ENCODE measurements around the gene IL12RB1.

Gene IL12RB1

DNA sequence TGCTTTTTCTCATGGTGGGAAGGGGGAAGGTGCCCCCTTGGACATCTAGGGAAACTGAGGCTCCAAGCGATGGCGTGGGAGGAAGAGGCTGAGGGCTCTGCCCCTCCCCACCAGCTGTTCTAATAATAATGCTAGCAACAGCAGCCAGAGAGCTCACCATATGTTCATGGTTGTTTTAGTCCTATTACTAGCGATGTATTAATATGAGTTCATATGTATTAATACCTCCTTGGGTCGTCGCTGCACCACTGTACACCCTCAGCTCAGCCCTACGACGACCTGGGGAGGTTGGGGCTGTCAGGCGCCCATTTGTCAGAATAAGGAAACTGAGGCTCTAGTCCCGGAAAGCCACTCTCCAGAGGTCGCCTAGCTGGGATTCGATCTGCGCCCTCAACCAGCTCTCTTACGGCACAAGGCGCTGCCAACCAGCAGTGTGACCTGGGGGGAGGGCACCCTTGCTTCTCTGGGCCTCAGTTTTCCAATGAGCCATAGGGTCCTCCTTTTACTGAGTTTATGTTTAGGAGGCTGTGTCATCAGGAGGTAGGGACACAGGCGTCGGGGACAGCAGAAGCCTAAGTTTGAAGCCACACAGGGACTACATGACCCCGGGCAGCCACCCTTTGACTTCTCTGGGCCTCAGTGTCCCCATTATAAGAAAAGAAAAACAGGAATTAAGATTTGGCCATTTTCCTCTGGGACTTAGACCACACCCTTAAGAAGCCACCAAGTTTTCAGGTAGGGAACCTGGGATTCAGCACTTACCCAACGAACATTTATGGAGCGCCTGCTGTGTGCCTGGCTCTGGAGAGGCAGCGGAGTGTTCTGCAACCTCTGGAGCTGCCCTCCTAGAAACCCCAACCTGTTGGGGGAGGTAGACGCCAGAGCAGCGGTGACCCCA, 11.5 kb upstream of the IL12RB1 start:
- ATAC-seq (ENCODE audit: low read depth) (no peak), DNase-seq (ENCODE audit: low spot score) (no peak)
- H3K4me3 ChIP-seq (ENCODE audit: severe bottlenecking) = peak overlapping the region; percentile 38
- no peaks in the 10 kb centered on the region for H3K27me3 ChIP-seq (ENCODE audit: insufficient read depth, poor library complexity, severe bottlenecking)
- H3K27ac ChIP-seq (ENCODE audit: poor library complexity, severe bottlenecking) = no peak overlapping the region
- no peaks in the 10 kb centered on the region for H3K36me3 ChIP-seq (ENCODE audit: low read depth)
- no peaks in the 10 kb centered on the region for H3K9me3 ChIP-seq (ENCODE audit: severe bottlenecking)
- H3K4me1 ChIP-seq (ENCODE audit: insufficient read depth, poor library complexity, severe bottlenecking) = peaks cover 10% of the 10 kb centered on the region
- TF ChIP-seq, protein P1, sequence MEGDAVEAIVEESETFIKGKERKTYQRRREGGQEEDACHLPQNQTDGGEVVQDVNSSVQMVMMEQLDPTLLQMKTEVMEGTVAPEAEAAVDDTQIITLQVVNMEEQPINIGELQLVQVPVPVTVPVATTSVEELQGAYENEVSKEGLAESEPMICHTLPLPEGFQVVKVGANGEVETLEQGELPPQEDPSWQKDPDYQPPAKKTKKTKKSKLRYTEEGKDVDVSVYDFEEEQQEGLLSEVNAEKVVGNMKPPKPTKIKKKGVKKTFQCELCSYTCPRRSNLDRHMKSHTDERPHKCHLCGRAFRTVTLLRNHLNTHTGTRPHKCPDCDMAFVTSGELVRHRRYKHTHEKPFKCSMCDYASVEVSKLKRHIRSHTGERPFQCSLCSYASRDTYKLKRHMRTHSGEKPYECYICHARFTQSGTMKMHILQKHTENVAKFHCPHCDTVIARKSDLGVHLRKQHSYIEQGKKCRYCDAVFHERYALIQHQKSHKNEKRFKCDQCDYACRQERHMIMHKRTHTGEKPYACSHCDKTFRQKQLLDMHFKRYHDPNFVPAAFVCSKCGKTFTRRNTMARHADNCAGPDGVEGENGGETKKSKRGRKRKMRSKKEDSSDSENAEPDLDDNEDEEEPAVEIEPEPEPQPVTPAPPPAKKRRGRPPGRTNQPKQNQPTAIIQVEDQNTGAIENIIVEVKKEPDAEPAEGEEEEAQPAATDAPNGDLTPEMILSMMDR (IDR thresholded peaks at IDR 0.05; ENCODE audit: poor library complexity, severe bottlenecking) = no peak

DNA sequence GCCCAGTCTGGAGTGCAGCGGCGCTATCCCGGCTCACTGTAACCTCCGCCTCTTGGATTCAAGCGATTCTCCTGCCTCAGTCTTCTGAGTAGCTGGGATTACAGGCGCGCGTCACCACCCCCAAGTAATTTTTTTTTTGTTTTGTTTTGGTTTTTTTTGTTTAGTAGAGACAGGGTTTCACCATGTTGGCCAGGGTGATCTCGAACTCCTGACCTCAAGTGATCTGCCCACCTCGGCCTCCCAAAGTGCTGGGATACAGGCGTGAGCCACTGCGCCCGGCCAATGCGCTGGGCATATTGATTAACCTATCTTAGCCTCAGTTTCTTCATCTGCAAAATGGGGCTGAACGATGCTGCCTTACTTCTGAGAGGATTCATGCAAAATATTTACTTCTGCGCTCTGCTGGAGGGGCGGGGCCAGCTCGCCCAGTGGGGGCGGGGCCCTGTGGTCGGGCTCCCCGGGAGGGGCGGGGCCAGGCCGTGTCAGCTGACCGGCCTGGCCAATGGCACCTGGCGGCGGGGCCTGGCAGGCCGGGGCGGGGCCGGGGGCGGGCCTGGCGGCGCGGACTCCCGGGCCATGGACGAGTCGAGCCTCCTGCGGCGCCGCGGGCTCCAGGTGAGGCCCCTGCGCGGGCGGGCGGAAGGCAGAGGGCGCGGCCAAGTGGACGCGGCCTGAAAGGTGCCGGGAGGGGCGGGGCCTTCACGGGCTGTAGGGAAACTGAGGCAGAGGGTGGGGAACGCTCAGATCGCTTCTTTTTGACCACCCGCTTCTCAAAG, 10.7 kb upstream of the IL12RB1 start, which contains the start of gene MAST3:
MAST3 (plus strand) TSS at position 562 of the 776 bp plus-strand sequence; CDS start at position 577, 15 bp downstream.
- no peaks in the 10 kb centered on the region for H3K27me3 ChIP-seq (ENCODE audit: insufficient read depth, poor library complexity, severe bottlenecking)
- H3K4me3 ChIP-seq (ENCODE audit: severe bottlenecking) = peak within 1 kb of the TSS; percentile 38
- H3K27ac ChIP-seq (ENCODE audit: poor library complexity, severe bottlenecking) = no peak within 1 kb of the TSS
- DNase-seq (ENCODE audit: low spot score) (peak; percentile 85), ATAC-seq (ENCODE audit: low read depth) (peak; percentile 95)
- TF ChIP-seq, protein P1 (IDR thresholded peaks at IDR 0.05; ENCODE audit: poor library complexity, severe bottlenecking) = no peak
- H3K4me1 ChIP-seq (ENCODE audit: insufficient read depth, poor library complexity, severe bottlenecking) = peaks cover 10% of the 10 kb centered on the region
- no peaks in the 10 kb centered on the region for H3K36me3 ChIP-seq (ENCODE audit: low read depth)
- no peaks in the 10 kb centered on the region for H3K9me3 ChIP-seq (ENCODE audit: severe bottlenecking)

DNA sequence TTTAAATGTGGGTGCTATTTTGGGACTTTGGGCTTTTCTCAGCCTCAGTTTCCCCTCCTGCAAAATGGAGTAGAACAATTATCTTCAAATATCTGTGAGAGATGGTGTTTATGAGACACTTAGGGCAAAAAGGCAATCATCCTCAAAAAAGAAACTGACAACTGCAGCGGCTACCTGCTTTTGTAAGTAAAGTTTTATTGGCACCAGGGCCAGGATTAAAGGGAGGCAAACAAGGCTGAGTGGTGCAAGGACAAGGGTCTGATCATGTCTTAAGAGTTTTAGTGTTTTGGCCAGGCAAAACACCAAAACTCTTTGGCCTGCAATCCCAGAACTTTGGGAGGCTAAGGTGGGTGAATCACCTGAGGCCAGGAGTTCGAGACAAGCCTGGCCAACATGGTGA, 9.5 kb upstream of the IL12RB1 start:
- TF ChIP-seq, protein P1 (IDR thresholded peaks at IDR 0.05; ENCODE audit: poor library complexity, severe bottlenecking) = no peak
- Histone ChIP-seq H3K27ac (ENCODE audit: poor library complexity, severe bottlenecking) (no peak overlapping the region), H3K9me3 (ENCODE audit: severe bottlenecking) (no peaks in the 10 kb centered on the region), H3K4me3 (ENCODE audit: severe bottlenecking) (no peak overlapping the region), H3K4me1 (ENCODE audit: insufficient read depth, poor library complexity, severe bottlenecking) (peaks cover 10% of the 10 kb centered on the region), H3K27me3 (ENCODE audit: insufficient read depth, poor library complexity, severe bottlenecking) (no peaks in the 10 kb centered on the region), H3K36me3 (ENCODE audit: low read depth) (no peaks in the 10 kb centered on the region)
- DNase-seq (ENCODE audit: low spot score) (no peak), ATAC-seq (ENCODE audit: low read depth) (no peak)

DNA sequence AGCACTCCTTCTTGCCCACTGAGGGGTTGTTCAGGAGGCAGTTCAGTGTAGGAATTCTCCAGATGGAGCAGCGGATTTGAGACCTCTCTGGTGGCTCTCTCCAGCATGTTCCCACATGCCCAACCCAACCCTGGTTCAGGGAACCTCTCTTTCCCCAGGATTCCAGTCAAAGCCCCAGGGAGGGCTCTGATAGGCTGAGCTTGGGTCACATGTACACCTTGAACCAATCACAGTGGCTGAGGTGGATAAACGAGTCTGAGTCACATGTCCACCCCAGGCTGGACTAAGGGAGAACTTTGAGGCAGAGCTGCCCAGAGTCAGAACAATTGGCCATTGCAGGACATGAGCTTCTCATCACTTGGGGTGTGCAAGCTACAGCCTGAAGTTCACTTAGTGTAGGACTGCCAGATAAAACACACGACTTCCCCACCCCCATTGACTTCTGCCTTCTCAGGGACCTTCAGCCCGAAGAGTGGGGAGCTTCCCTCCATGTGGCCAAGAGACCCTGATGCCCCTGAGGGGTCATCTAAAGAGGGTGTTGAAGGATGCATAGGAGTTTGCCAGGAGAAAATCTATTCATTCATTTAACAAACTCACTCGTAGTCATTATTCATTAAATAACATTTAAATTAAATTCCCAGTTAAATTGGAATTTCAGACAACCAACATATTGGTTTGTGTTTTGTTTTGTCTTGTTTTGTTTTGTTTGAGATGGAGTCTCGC, 6.9 kb upstream of the IL12RB1 start:
- Histone ChIP-seq H3K4me1 (ENCODE audit: insufficient read depth, poor library complexity, severe bottlenecking) (peaks cover 10% of the 10 kb centered on the region), H3K4me3 (ENCODE audit: severe bottlenecking) (no peak overlapping the region), H3K27me3 (ENCODE audit: insufficient read depth, poor library complexity, severe bottlenecking) (no peaks in the 10 kb centered on the region), H3K27ac (ENCODE audit: poor library complexity, severe bottlenecking) (no peak overlapping the region), H3K36me3 (ENCODE audit: low read depth) (no peaks in the 10 kb centered on the region), H3K9me3 (ENCODE audit: severe bottlenecking) (no peaks in the 10 kb centered on the region)
- TF ChIP-seq, protein P1 (IDR thresholded peaks at IDR 0.05; ENCODE audit: poor library complexity, severe bottlenecking) = no peak
- DNase-seq (ENCODE audit: low spot score) = no peak
- peak; percentile 77 for ATAC-seq (ENCODE audit: low read depth)
